DOHH2 (cell line): ENCODE measurements around the gene PRPS2.

Experiments used
- EZH2phosphoT487 ChIP-seq: fragments of 200-600 bp; sonication (generic); IDR thresholded peaks from 2 replicates; pipeline ENCODE4 v1.6.1; 2017; ENCODE audit warnings: borderline replicate concordance, mild to moderate bottlenecking, antibody characterized with exemption, low read length, moderate library complexity, mixed read lengths
- TF ChIP-seq, protein P1 (sequence below): fragments of 200-600 bp; sonication (generic); IDR thresholded peaks from one replicate; pipeline ENCODE4 v1.5.1; 2014; ENCODE audit warnings: antibody characterized with exemption, mild to moderate bottlenecking, low read depth, low read length; ENCODE audit not compliant: poor library complexity, severe bottlenecking

DNA sequence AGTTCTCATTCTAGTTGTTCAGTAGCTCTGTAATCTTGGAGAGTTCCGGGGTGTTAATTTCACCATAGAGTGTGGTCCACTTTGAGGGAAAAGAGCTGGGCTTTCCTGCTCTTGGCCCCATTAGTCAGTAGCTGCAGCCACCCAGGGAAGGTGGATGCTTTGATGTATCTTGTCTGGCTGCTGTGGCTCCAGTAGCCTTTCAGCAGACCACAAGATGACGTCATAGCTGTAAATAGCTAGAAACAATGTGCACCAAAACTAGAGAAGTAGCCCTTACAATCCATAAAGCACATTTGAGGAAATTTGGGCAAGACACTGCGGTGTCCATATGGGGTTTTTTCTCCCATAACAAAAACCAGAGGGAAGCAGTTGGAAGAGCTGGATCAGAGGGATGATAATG, 32.9 kb upstream of the PRPS2 start:
- TF ChIP-seq, protein P1, sequence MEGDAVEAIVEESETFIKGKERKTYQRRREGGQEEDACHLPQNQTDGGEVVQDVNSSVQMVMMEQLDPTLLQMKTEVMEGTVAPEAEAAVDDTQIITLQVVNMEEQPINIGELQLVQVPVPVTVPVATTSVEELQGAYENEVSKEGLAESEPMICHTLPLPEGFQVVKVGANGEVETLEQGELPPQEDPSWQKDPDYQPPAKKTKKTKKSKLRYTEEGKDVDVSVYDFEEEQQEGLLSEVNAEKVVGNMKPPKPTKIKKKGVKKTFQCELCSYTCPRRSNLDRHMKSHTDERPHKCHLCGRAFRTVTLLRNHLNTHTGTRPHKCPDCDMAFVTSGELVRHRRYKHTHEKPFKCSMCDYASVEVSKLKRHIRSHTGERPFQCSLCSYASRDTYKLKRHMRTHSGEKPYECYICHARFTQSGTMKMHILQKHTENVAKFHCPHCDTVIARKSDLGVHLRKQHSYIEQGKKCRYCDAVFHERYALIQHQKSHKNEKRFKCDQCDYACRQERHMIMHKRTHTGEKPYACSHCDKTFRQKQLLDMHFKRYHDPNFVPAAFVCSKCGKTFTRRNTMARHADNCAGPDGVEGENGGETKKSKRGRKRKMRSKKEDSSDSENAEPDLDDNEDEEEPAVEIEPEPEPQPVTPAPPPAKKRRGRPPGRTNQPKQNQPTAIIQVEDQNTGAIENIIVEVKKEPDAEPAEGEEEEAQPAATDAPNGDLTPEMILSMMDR = no peak
- no peak for TF ChIP-seq EZH2phosphoT487
